GM12875 (cell line): Measurements from ENCODE around the gene FKBP5.

Experiments used
- H3K4me3 ChIP-seq: one replicate; pipeline ENCODE4 v1.5.1; 2011; ENCODE audit warnings: low read depth, low read length, control low read depth
- TF ChIP-seq, protein P1 (sequence below): IDR thresholded peaks from 2 replicates; pipeline ENCODE4 v1.5.1; 2011; ENCODE audit warnings: low read depth, mild to moderate bottlenecking, control low read depth, inconsistent platforms, low read length, moderate library complexity, borderline replicate concordance; ENCODE audit not compliant: insufficient read depth

Gene FKBP5

GRCh38 chr6:35596448-35597442 is 92.0 kb downstream of the FKBP5 start:
- TF ChIP-seq, protein P1, sequence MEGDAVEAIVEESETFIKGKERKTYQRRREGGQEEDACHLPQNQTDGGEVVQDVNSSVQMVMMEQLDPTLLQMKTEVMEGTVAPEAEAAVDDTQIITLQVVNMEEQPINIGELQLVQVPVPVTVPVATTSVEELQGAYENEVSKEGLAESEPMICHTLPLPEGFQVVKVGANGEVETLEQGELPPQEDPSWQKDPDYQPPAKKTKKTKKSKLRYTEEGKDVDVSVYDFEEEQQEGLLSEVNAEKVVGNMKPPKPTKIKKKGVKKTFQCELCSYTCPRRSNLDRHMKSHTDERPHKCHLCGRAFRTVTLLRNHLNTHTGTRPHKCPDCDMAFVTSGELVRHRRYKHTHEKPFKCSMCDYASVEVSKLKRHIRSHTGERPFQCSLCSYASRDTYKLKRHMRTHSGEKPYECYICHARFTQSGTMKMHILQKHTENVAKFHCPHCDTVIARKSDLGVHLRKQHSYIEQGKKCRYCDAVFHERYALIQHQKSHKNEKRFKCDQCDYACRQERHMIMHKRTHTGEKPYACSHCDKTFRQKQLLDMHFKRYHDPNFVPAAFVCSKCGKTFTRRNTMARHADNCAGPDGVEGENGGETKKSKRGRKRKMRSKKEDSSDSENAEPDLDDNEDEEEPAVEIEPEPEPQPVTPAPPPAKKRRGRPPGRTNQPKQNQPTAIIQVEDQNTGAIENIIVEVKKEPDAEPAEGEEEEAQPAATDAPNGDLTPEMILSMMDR = no peak

DNA sequence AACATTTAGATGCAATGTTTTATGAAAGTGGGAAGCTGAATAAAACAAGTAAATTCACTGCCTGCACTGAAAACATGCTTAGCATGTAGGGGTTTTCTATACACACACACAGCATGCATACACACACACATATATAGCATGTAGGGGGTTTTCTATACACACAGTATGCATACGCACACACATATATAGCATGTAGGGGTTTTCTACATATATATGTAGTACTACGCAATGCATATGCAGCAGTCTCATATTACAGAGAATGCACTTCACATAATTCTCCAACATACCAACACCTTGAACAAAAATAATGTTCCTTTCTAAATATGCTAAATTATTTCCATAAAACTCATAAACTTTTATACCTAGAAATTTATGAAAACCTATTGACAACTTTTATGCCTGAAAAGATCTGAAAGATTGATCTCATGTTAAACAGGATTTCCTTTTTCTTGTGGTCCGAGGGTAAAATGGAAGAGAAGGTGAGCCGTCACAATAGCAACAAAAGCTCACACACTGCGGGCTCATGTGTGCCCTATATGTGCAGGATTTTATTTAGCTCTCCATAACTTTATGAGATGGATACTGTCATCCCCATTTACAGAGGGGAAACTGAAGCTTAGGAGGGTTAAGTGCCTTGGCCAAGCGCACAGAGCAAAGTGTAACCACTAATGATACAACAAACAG is 94.1 kb downstream of the FKBP5 start:
- TF ChIP-seq, protein P1 = no peak

More at GRCh38 chr6:35596448-35597442, 92.0 kb downstream of the FKBP5 start:
- no peak overlapping the region for H3K4me3 ChIP-seq

GRCh38 chr6:35592178-35592577 is 96.5 kb downstream of the FKBP5 start:
- no peak overlapping the region for H3K4me3 ChIP-seq
- TF ChIP-seq, protein P1 = no peak

More for the DNA sequence above, 94.1 kb downstream of the FKBP5 start:
- no peak overlapping the region for H3K4me3 ChIP-seq

- no peak overlapping the region for H3K4me3 ChIP-seq
- TF ChIP-seq, protein P1 = no peak
Measured at GRCh38 chr6:35590622-35591066, 98.1 kb downstream of the FKBP5 start.

DNA sequence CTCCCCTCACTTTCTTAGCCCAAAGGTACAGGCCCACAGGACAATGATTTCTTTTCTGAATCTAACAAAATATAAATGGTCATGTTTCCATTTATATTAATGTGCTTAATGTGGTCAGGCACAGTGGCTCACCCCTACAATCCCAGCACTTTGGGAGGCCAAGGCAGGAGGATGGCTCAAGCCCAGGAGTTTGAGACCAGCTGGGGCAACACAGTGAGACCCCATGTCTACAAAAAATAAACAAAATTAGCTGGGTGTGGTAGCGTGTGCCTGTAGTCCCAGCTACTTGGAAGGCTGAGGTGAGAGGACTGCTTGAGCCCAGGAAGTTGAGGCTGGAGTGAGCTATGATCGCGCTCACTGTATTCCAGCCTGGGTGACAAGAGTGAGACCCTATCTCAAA is 98.8 kb downstream of the FKBP5 start:
- TF ChIP-seq, protein P1 = no peak
- H3K4me3 ChIP-seq = no peak overlapping the region

DNA sequence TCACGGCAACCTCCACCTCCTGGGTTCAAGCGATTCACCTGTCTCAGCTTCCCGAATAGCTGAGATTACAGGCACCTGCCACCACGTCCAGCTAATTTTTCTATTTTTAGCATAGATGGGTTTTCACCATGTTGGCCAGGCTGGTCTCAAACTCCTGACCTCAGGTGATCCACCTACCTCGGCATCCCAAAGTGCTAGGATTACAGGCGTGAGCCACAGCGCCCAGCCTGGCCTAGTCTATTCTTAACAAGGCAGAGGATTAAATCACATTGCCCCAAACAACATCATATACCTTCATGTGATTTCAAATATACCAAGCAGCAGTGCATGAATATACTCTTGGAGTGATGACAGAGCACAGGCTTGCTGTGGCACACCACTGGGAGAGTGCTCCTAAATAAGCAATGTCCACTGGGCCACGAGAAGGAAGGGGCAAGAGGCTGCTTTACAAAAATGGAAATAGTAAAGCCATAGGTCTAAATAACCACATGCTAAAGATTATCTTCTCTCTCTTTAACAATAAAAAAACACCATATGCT is 99.4 kb downstream of the FKBP5 start:
- TF ChIP-seq, protein P1 = no peak
- no peak overlapping the region for H3K4me3 ChIP-seq
